ENCODE results near the gene RTN4RL2.

RTN4RL2 gene

DNA sequence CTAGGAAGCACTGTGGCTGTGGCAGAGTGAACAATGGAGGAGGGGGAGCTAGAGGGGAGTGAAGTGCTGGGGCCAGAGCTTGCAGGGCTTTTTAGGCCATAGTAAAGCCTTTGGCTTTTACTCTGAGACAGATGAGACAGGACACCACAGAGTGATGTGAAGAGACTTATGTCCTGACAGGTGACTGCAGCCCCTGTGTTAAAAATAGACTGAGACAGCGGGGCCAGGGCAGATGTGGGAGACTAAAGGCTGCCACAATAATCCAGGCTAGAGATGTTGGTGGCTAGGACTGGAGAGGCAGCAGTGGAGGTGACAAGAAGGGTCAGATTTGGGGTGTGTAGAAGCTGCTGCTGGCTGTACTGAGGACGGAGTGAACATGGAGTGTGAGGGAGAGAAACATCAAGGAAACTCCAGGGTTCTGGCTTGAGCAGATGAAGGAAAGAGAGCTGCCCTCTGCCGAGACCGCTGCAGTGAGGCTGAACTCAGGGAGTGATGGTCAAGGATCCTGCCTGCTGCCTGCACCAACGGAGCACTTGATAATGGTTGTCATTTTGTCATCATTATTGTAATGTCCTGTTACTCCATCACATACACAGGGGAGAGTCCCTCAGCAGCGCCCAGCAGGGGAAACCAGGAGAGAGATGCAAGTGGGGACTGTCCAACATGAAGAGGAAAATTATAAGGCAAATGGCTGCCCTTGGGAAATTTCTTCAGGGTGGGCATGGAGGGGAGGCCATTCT lies 27.8 kb downstream of the RTN4RL2 start:
- H3K36me3 ChIP-seq (ENCODE audit: control insufficient read depth, insufficient read depth, low read length), result 0 out of 2 replicates have a peak, but pooled peaks cover 2% of the 10 kb centered on the region

DNA sequence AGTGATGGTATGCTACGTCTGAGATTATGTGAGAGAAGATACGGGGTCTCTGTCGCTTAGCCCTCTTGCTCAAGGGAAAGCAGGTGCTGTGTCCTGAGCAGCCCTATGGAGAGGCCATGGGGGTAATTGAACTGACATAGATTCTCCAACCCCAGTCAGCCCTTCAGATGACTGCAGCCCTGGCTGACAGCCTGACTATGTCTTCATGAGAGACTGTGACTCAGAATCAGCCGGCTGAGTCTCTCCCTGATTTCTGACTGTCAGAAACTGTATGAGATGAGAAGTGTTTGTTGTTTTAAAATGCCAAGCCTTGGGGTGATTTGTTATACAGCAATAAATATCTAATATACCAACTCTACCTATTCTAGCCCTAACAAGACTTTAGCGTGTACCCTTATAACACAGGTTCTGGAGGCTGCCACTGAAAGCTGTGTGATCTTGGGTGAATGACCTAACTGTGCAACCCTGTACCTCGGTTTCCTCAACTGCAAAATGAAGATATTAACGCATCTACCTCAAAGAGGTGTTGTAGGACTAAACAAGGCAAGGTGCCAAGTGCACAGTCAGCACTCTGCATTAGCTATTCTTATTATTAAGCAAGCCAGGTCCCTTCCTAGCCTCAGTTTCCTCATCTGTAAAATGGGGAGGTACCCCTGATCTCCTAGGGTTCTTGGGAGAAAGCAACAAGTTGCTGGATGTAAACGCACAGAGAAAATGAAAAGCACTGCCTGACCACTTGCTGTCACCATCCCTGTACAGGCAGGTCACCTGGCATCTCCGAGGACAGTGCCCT lies 30.3 kb downstream of the RTN4RL2 start:
- Histone ChIP-seq H3K9me3 (ENCODE audit: control insufficient read depth, insufficient read depth, low read length) (no peaks in the 10 kb centered on the region), H3K27me3 (ENCODE audit: control insufficient read depth, insufficient read depth, low read length) (no peaks in the 10 kb centered on the region), H3K4me3 (ENCODE audit: low read length) (no peak overlapping the region), H3K36me3 (ENCODE audit: control insufficient read depth, insufficient read depth, low read length) (0 out of 2 replicates have a peak, but pooled peaks cover 2% of the 10 kb centered on the region), H3K27ac (ENCODE audit: low read length) (no peak overlapping the region), H3K4me1 (ENCODE audit: control insufficient read depth, insufficient read depth, low read length) (peaks cover 6% of the 10 kb centered on the region; the same call in 1 of the 2 replicates)
- DNase-seq (ENCODE audit: low read depth, low spot score), result no peak
- WGBS (ENCODE audit: insufficient coverage, insufficient read length), result no CpG with 5 or more reads among the region's 9 CpGs

More for the DNA sequence above, 27.8 kb downstream of the RTN4RL2 start:
- H3K27me3 ChIP-seq (ENCODE audit: control insufficient read depth, insufficient read depth, low read length), result no peaks in the 10 kb centered on the region
- H3K9me3 ChIP-seq (ENCODE audit: control insufficient read depth, insufficient read depth, low read length), result no peaks in the 10 kb centered on the region
- DNase-seq (ENCODE audit: low read depth, low spot score), result no peak
- H3K4me3 ChIP-seq (ENCODE audit: low read length), result no peak overlapping the region
- no peak overlapping the region for H3K27ac ChIP-seq (ENCODE audit: low read length)
- 0 out of 2 replicates have a peak, but pooled peaks cover 2% of the 10 kb centered on the region for H3K4me1 ChIP-seq (ENCODE audit: control insufficient read depth, insufficient read depth, low read length)
- WGBS (ENCODE audit: insufficient coverage, insufficient read length), result no CpG with 5 or more reads among the region's 6 CpGs

DNA sequence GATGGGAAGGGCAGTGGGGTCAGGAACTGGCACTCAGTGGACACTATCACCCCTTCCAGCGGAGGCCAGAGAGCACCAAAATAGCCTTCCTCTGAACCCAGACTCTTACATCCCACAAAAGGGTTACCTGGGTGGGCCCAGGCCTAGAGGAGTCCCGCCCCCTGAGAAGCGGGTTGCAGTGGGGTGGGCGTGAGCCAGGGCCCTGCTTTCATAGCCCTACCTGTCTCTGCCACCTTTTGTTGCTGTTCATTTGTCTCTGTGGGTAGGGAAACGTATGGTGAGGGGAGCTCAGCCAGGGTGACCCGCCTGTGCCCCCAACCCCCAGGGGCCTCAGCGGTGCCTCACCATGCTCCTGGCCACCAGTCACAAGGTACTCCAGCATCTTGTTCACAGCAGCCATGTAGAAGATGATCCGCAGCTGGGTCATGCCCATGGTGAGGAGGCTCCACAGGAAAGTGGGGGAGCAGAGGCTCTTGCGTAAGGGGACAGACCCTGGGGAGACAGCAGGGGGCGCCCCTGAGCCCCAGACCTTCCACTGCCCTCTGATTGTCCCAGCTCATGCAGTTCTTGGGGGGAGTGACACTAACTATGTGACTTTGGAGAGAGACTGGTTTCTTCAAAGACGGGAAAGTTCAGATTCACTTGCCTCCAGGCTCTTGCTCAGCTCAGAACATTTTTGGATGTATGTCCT lies 31.2 kb downstream of the RTN4RL2 start:
- H3K36me3 ChIP-seq (ENCODE audit: control insufficient read depth, insufficient read depth, low read length), result 0 out of 2 replicates have a peak, but pooled peaks cover 2% of the 10 kb centered on the region

DNA sequence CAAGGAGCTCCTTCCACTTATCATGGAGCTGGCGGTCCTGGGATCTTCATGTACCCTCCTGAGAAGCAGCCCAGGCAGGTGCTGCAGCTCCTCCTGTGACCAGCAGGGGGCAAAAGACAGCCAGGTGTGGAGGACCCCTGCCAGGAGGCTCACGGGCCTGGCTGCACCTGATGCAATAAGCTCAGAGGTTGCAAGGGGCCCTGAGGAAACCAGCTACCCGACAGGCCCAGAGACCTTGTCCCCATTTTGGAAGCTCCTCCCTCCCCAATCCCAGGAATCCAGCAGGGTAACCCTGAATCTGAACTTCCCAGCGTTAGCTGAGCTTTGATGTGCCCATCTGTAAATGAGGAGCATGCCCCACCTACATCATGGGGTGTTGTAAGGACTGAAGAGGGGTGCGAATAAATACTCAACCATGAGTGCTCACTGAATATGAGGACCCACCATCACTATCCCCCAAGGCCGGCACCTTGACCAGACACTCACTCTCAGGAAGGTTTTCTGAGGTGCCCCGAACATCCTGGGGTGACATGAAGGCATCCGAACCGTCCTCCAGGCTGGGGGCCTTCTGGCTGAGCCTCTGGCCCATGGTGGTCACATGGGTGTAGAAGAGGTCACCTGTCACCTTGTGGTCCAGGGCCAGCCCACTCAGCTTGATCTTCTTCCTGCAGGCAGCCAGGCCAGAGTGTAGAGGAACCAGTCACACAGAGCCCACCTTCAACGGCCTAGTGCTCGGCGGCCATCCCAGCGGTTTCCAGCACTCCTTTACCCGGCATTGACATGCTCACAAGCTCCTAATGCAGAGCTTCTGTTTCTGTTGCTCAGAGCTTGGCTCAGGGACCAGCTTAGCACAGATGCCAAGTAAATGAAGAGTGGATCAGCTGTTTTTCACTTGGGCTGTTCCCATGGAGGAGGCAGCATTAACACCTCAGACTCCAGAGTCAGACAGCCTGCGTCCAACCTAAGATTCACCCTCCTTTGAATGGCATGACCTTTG lies 33.5 kb downstream of the RTN4RL2 start:
- H3K9me3 ChIP-seq (ENCODE audit: control insufficient read depth, insufficient read depth, low read length), result no peaks in the 10 kb centered on the region
- peak; percentile 78 for DNase-seq (ENCODE audit: low read depth, low spot score)
- peaks cover 6% of the 10 kb centered on the region; the same call in 1 of the 2 replicates for H3K4me1 ChIP-seq (ENCODE audit: control insufficient read depth, insufficient read depth, low read length)
- H3K4me3 ChIP-seq (ENCODE audit: low read length), result no peak overlapping the region
- no peaks in the 10 kb centered on the region for H3K27me3 ChIP-seq (ENCODE audit: control insufficient read depth, insufficient read depth, low read length)
- H3K36me3 ChIP-seq (ENCODE audit: control insufficient read depth, insufficient read depth, low read length), result 0 out of 2 replicates have a peak, but pooled peaks cover under 1% of the 10 kb centered on the region
- whole genome bisulfite sequencing (ENCODE audit: insufficient coverage, insufficient read length), result no CpG with 5 or more reads among the region's 15 CpGs
- no peak overlapping the region for H3K27ac ChIP-seq (ENCODE audit: low read length)

More for the DNA sequence above, 31.2 kb downstream of the RTN4RL2 start:
- Histone ChIP-seq H3K4me3 (ENCODE audit: low read length) (no peak overlapping the region), H3K4me1 (ENCODE audit: control insufficient read depth, insufficient read depth, low read length) (peaks cover 6% of the 10 kb centered on the region; the same call in 1 of the 2 replicates), H3K9me3 (ENCODE audit: control insufficient read depth, insufficient read depth, low read length) (no peaks in the 10 kb centered on the region), H3K27me3 (ENCODE audit: control insufficient read depth, insufficient read depth, low read length) (no peaks in the 10 kb centered on the region), H3K27ac (ENCODE audit: low read length) (no peak overlapping the region)
- no CpG with 5 or more reads among the region's 11 CpGs for WGBS (ENCODE audit: insufficient coverage, insufficient read length)
- DNase-seq (ENCODE audit: low read depth, low spot score), result no peak

DNA sequence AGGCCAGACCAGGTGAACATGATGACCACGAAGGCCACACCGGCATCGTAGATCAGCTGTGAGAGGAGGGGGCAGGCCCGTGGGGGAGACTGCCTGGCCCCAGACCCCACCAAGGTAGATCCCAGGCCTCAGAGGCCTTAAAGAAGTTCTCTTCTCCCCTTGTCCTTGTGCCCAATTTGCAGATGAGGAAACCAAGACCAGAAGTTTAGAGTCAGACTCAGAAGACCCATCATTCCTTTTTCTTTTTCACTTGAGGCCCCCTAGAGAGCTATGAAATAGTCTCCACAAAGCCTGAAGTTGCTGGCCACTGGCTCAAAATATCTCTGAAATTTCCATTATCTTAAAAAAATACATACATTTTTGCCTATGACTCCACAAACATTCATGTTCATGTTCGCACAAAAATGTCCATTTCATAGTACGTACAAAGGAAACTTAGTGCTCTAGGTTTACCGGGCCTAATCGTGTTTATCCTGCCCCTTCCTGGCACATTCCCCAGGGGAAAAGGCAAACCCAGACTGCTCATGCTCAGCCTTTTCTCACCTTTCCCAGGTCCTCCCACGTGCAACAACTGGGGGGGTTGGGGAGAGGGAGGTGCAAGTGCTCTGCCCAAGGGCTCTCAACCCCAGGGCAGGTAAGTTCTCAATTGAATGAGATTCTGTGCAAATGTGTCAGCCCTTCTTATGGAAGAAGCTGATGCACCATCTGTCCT lies 35.9 kb downstream of the RTN4RL2 start:
- H3K9me3 ChIP-seq (ENCODE audit: control insufficient read depth, insufficient read depth, low read length), result no peaks in the 10 kb centered on the region
- H3K27ac ChIP-seq (ENCODE audit: low read length), result no peak overlapping the region

DNA sequence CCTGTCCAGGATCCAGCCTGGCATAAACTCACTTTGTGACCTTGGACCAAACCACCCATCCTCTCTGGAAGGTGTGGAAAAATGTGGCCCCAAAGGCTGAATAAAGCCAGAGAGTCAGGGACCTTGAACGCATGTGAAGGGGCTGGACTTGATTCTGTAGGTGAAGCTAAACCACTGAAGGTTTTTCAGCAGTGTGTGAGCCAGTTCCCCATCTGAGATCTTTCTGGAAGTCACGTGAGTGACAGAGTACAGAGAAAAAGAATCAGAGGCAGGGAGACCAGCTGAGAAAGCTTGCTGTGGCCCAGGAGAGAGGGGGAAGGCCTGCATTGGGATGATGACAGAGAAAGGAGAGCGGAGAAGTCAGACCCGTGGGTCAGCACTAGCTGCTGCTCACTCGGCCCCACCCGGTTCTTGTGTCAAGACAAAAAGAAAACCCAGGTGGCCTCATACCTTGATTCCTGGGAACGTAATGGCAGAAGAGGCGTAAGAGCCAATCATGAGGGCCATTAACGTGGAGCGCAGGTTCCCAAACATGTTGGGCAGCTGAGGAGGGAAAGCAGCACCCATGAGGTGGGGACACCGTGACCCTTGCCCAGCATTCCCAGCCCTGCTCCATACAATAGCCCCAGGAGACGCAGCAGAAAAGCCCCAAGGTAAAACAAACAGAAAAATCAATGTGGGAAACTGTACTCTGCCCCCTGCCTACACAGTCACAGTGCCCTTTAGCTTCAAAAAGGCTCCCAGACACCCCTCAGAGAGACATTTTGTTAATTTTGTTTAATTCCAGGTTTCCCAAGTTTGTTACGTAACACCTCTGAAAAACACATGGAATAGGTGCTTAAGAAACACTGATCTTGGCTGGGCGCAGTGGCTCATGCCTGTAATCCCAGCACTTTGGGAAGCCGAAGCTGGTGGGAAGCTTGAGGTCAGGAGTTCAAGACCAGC lies 37.2 kb downstream of the RTN4RL2 start:
- Histone ChIP-seq H3K36me3 (ENCODE audit: control insufficient read depth, insufficient read depth, low read length) (0 out of 2 replicates have a peak, but pooled peaks cover 4% of the 10 kb centered on the region), H3K27ac (ENCODE audit: low read length) (no peak overlapping the region), H3K4me1 (ENCODE audit: control insufficient read depth, insufficient read depth, low read length) (peaks cover 17% of the 10 kb centered on the region), H3K4me3 (ENCODE audit: low read length) (no peak overlapping the region), H3K9me3 (ENCODE audit: control insufficient read depth, insufficient read depth, low read length) (no peaks in the 10 kb centered on the region), H3K27me3 (ENCODE audit: control insufficient read depth, insufficient read depth, low read length) (no peaks in the 10 kb centered on the region)
- no CpG with 5 or more reads among the region's 15 CpGs for WGBS (ENCODE audit: insufficient coverage, insufficient read length)
- no peak for DNase-seq (ENCODE audit: low read depth, low spot score)

More for the DNA sequence above, 35.9 kb downstream of the RTN4RL2 start:
- H3K27me3 ChIP-seq (ENCODE audit: control insufficient read depth, insufficient read depth, low read length), result no peaks in the 10 kb centered on the region
- DNase-seq (ENCODE audit: low read depth, low spot score), result no peak
- 100% methylated on average over 1 of the region's 9 CpGs for WGBS (ENCODE audit: insufficient coverage, insufficient read length)
- 0 out of 2 replicates have a peak, but pooled peaks cover 4% of the 10 kb centered on the region for H3K36me3 ChIP-seq (ENCODE audit: control insufficient read depth, insufficient read depth, low read length)
- H3K4me1 ChIP-seq (ENCODE audit: control insufficient read depth, insufficient read depth, low read length), result peaks cover 18% of the 10 kb centered on the region
- H3K4me3 ChIP-seq (ENCODE audit: low read length), result no peak overlapping the region

DNA sequence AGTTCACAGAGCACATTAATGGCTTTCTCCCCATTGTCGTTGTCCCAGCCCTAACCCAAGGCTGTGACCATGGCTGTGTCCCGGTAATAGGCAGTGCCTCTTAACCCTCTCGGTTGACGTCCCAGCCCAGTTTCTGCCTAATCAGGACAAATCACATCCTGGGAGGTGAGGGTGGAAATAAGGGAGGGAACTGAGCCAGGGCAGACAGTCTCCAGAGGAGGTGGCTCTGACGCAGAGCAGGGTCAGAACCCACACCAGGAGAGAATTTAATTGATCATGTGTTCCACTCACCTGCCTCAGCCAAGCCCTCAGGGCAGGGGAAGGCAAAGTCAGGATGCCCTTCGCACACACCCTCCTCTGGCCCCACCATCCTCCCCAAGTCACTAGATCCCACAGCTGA lies 38.2 kb downstream of the RTN4RL2 start:
- peaks cover 17% of the 10 kb centered on the region for H3K4me1 ChIP-seq (ENCODE audit: control insufficient read depth, insufficient read depth, low read length)
- H3K9me3 ChIP-seq (ENCODE audit: control insufficient read depth, insufficient read depth, low read length), result no peaks in the 10 kb centered on the region
- H3K27me3 ChIP-seq (ENCODE audit: control insufficient read depth, insufficient read depth, low read length), result no peaks in the 10 kb centered on the region
- no peak for DNase-seq (ENCODE audit: low read depth, low spot score)
- no peak overlapping the region for H3K4me3 ChIP-seq (ENCODE audit: low read length)
- H3K36me3 ChIP-seq (ENCODE audit: control insufficient read depth, insufficient read depth, low read length), result 0 out of 2 replicates have a peak, but pooled peaks cover 4% of the 10 kb centered on the region
- WGBS (ENCODE audit: insufficient coverage, insufficient read length), result no CpG with 5 or more reads among the region's 6 CpGs
- no peak overlapping the region for H3K27ac ChIP-seq (ENCODE audit: low read length)

DNA sequence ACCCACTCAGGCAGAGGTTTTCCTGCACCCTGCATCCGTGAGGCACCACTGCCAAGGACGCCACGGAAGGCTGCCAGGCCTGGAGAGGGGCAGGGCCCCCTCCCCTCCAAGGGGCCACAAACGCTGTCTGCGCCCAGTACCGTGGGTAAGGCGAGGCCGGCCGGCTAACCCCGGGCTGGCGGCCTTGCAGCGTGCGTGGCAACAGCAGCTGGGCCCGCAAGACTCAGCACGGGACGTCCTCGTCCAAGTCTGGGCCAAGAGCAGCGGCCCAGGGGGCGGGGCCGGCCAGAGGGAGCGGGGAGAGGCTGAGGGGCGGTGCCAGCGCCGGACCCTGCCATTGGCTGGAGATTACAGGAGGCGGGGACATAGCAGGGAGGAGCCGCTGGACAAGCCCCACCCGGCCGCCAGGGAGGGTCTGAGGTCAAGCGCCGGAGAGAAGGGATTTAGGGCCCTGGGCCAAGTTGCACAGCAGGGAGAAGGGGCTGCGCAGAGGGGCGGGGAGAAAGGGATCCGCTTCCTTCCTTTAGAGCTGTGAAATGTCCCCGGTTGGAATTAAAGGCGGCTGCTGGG lies 39.2 kb downstream of the RTN4RL2 start:
- Histone ChIP-seq H3K4me3 (ENCODE audit: low read length) (peak overlapping the region; percentile 1; the same call in 1 of the 2 replicates), H3K27ac (ENCODE audit: low read length) (no peak overlapping the region)

More for the DNA sequence above, 39.2 kb downstream of the RTN4RL2 start:
- DNase-seq (ENCODE audit: low read depth, low spot score), result peak; percentile 87
- no peaks in the 10 kb centered on the region for H3K27me3 ChIP-seq (ENCODE audit: control insufficient read depth, insufficient read depth, low read length)
- 0 out of 2 replicates have a peak, but pooled peaks cover 4% of the 10 kb centered on the region for H3K36me3 ChIP-seq (ENCODE audit: control insufficient read depth, insufficient read depth, low read length)
- no CpG with 5 or more reads among the region's 35 CpGs for WGBS (ENCODE audit: insufficient coverage, insufficient read length)
- H3K9me3 ChIP-seq (ENCODE audit: control insufficient read depth, insufficient read depth, low read length), result no peaks in the 10 kb centered on the region
- peaks cover 12% of the 10 kb centered on the region for H3K4me1 ChIP-seq (ENCODE audit: control insufficient read depth, insufficient read depth, low read length)
